Limb (tissue), 2 donors: ENCODE results near the gene TUBB2B.

ENCODE experiments used
- DNase-seq, 2 donors: peaks; one replicate each; pipeline ENCODE4 v3.0.0-alpha.2; 2016; ENCODE audit errors: extremely low spot score in 2 of 2

Gene TUBB2B

DNA sequence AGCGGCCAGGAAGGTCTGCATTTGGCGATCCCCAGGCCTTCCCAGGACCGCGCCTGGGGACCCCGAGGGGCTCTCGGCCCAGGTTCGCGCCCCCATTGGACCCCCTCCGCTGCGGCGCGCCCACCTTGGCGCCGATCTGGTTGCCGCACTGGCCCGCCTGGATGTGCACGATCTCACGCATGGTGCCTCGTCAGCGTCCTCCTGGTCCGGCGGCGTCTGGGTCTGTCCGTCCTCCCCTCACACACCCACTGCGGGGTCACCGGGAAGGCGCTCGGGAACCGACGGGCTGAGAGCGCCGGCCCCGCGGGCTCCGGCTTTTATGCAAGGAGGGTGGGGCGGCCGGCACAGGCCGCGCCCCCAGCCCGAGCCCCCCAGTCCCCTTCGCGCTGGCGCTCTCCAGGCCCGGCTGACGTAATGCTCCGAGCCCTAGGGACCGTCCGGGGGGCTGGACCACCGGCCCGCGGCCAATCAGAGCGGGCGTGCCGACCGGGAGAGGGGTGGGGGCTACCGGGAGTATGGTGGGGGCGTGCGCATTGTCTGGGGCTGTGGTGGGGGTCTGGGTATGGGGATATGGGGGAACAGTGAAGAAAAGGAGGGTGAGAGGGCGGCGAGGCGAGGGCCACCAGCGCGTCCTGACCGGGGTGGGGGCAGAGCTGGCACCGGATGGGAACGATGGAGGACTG lies at the start of gene TUBB2B:
TUBB2B (minus strand) TSS at position 291 of the 683 bp plus-strand sequence; CDS start at position 181, 110 bp downstream.
- peak; percentile 83 to 97 for DNase-seq

GRCh38 chr6:3277251-3277650 lies 49.8 kb upstream of the TUBB2B start:
- no peak for DNase-seq

- no peak for DNase-seq
Observed at GRCh38 chr6:3276174-3277167, 49.0 kb upstream of the TUBB2B start.

- no peak for DNase-seq
Observed at GRCh38 chr6:3273707-3274521, 46.5 kb upstream of the TUBB2B start.

GRCh38 chr6:3272911-3273547 lies 45.6 kb upstream of the TUBB2B start:
- DNase-seq, result no peak

- DNase-seq, result no peak
Observed at GRCh38 chr6:3271756-3272155, 44.3 kb upstream of the TUBB2B start.

DNA sequence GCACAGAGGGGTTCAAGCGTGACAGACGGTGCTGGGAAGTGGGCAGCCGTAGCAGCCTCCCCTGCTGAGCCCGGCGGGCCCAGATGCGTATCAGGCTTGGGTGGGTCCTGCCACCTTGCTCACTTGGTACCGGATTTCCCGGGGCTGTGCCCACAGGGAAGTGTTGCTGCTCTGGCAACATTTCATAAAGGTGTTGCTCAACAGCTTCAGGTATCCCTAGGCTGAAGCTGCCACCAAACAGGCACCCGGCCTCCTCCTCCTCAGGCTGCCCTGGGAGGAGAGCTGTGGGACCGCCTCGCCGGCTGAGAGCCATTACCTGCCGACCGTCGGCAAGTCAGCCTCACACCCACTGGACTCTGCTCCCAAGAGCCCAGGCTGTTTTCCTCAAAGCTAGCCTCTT lies 42.8 kb upstream of the TUBB2B start:
- DNase-seq, result no peak

GRCh38 chr6:3269281-3269975 lies 42.0 kb upstream of the TUBB2B start:
- DNase-seq, result no peak

DNA sequence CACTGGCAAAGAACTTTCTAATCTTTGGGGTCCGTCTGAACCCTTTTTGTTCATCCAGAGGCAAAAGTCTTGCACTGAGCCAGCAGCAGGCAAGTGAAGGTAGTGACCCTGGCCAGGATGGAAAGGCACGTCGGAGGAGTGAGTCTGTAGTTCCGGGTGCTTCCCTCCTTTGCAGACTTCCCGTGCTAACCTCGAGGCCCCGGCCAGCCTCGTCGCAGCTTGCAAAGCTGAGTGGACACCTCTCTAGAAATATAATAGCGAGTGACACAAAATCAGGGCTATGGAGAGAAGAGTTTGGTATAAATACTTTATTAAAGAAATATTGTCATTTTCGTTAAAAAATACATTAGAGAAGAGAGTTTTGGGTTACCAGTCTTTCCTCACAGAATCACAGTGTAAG lies 41.2 kb upstream of the TUBB2B start:
- no peak for DNase-seq

GRCh38 chr6:3267162-3267561 lies 39.7 kb upstream of the TUBB2B start:
- no peak for DNase-seq

GRCh38 chr6:3266170-3266569 lies 38.7 kb upstream of the TUBB2B start:
- DNase-seq, result no peak

- no peak for DNase-seq
Observed at GRCh38 chr6:3265671-3266070, 38.2 kb upstream of the TUBB2B start.

GRCh38 chr6:3264356-3264755 lies 36.9 kb upstream of the TUBB2B start:
- no peak for DNase-seq

- no peak for DNase-seq
Observed at GRCh38 chr6:3263096-3263495, 35.6 kb upstream of the TUBB2B start.

GRCh38 chr6:3261921-3262320 lies 34.5 kb upstream of the TUBB2B start:
- no peak for DNase-seq

- no peak for DNase-seq
Observed at GRCh38 chr6:3261518-3261820, 34.0 kb upstream of the TUBB2B start.

GRCh38 chr6:3260772-3261517 lies 33.5 kb upstream of the TUBB2B start:
- DNase-seq, result no peak

- no peak for DNase-seq
Observed at GRCh38 chr6:3260296-3260695, 32.8 kb upstream of the TUBB2B start.

GRCh38 chr6:3259491-3259958 lies 32.1 kb upstream of the TUBB2B start:
- peak in 1 of 2 donors; percentile 27 for DNase-seq
